ENCODE data around the gene HYAL2.

The HYAL2 gene

DNA sequence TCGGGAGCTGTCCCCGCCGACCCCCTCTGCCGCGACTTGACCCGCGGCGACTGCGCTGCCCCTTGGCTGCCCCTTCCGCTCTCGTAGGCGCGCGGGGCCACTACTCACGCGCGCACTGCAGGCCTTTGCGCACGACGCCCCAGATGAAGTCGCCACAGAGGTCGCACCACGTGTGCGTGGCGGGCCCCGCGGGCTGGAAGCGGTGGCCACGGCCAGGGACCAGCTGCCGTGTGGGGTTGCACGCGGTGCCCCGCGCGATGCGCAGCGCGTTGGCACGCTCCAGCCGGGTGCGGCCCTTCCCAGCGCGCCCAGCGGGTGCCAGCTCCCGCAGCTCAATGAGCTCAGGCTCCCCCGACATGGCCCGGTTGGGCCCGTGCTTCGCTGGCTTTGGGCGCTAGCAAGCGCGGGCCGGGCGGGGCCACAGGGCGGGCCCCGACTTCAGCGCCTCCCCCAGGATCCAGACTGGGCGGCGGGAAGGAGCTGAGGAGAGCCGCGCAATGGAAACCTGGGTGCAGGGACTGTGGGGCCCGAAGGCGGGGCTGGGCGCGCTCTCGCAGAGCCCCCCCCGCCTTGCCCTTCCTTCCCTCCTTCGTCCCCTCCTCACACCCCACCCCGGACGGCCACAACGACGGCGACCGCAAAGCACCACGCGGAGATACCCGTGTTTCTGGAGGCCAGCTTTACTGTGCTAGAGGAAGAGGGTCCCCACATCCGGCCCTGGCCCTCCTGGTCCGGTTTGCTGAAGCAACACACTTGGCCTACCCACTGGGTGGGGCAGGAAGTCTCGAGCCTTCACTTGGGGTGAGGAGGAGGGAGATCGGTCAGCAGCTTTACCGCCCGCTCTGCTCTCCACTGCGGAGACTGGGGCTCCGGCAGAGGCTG lies 18.1 kb upstream of the HYAL2 start, which contains the start of gene RASSF1:
Gene RASSF1, minus strand, starts transcription at position 389 of the 882 bp plus-strand sequence. Its CDS starts 31 bp downstream, at position 358.
- Mint-ChIP-seq H3K36me3 (peaks cover 48% of the 10 kb centered on the region), H3K4me1 (peaks cover 62% of the 10 kb centered on the region), H3K4me3 (peak within 1 kb of the TSS; percentile 93), H3K9me3 (no peaks in the 10 kb centered on the region), H3K27ac (peak within 1 kb of the TSS; percentile 96)
- DNase-seq (ENCODE audit: low spot score in 2 of 2), result peak; percentile 63 to 92
- ATAC-seq, result peak; percentile 52

DNA sequence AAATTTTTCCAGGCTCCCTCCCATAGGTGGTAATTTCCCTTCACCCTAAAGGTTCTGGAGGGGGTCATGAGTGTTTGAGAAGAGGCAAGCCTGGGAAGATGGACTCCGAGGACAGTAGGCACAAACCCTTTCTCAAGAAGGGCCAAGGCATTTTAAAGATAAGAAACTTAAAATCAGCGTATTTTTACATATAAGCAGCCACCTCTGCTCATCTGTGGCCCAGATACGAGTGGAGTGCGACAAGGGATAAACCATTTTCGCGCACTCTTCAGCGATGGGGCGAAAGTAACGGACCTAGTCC lies 17.6 kb upstream of the HYAL2 start:
- H3K36me3 Mint-ChIP-seq, result peaks cover 54% of the 10 kb centered on the region
- peak overlapping the region; percentile 93 for H3K4me3 Mint-ChIP-seq
- peaks cover 64% of the 10 kb centered on the region for H3K4me1 Mint-ChIP-seq
- ATAC-seq (no peak), DNase-seq (ENCODE audit: low spot score in 2 of 2) (no peak)
- peak overlapping the region; percentile 96 for H3K27ac Mint-ChIP-seq
- H3K9me3 Mint-ChIP-seq, result no peaks in the 10 kb centered on the region

DNA sequence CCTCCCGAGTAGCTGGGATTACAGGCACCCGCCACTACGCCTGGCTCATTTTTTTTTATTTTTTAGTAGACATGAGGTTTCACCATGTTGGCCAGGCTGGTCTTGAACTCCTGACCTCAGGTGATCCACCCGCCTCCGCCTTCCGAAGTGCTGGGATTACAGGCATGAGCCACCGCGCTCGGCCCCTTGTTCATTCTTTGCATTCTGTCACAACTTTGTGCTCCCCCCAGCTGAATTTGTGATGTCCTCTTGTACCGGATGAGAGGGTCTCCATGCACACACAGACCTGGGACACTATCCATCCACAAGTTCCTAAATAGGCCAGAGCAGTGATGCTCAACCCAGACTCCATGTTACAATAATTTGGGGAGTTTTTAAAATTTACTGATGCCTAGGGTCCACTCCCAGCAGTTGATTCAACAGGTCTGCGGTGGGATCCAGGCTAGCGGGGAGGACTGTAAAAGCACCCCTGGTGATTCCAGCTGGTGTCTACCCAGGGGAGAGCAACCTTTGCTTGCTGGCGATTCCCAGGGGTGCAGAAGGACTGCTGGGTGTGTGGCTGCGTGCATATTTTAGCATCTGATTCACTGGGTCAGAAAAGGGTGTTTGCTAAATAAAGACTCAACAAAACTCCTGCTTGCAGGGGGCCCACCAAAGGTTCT lies 17.1 kb upstream of the HYAL2 start:
- peaks cover 59% of the 10 kb centered on the region for H3K36me3 Mint-ChIP-seq
- H3K4me1 Mint-ChIP-seq, result peaks cover 67% of the 10 kb centered on the region
- ATAC-seq (no peak), DNase-seq (ENCODE audit: low spot score in 2 of 2) (peak in 1 of 2 donors; percentile 60)
- no peaks in the 10 kb centered on the region for H3K9me3 Mint-ChIP-seq
- H3K4me3 Mint-ChIP-seq, result peak overlapping the region; percentile 93
- H3K27ac Mint-ChIP-seq, result peak overlapping the region; percentile 96

DNA sequence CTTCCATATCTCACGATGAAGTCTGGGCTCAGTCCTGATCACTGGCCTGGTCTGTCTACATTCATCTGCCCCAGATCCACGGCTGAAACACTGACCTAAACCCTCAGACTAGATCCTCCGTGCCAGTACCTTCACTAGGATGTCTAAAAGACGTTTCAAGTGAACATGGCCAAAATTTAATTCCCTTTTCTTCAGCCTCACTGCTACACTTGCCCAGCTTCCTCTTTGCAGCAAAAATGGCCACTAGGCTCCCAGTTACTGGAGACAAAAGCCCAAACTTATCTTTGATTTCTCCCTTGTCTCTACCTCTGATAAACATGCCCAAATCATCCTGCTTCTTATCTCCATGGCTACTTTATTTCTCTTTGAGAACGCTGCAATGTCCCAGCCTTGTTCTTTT lies 16.4 kb upstream of the HYAL2 start:
- Mint-ChIP-seq H3K4me1 (peaks cover 72% of the 10 kb centered on the region), H3K9me3 (no peaks in the 10 kb centered on the region), H3K27ac (peak overlapping the region; percentile 96), H3K36me3 (peaks cover 65% of the 10 kb centered on the region), H3K4me3 (peak overlapping the region; percentile 93)
- DNase-seq (ENCODE audit: low spot score in 2 of 2) (no peak), ATAC-seq (no peak)

DNA sequence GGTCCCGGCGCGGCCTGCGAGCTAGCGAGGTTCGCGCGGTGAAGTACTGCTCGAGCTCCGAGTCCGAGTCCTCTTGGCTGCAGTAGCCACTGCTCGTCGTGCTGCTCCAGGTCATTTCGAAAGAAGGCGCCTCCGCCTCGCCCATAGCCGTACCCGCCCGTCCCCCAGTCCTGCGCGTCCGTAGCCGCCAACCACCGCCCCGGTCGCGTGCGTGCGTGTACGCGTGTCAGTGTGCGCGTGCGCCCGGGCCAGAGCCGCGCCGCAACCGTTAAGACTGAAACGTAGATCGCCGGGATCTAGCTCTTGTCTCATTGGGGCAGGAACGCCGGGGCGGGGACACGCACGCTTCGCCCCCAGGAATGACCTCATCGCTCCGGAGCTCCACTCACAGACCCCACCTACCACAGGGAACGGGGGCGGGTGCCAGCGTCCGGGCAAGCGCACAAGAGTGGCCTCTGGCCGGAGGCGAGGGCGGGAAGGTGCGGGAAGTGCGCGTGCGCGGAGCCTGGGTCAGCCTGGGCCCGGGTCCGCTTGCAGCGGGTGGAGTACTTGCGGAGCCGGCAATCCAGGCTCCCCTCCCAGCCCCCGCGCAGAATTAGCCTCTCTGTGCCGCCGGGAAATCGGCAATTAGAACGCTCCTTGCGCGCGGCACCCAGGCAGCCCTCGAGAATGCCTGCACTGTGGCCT lies 14.8 kb upstream of the HYAL2 start:
- H3K4me1 Mint-ChIP-seq, result peaks cover 62% of the 10 kb centered on the region
- peaks cover 82% of the 10 kb centered on the region for H3K36me3 Mint-ChIP-seq
- ATAC-seq, result peak; percentile 82
- H3K9me3 Mint-ChIP-seq, result no peaks in the 10 kb centered on the region
- H3K4me3 Mint-ChIP-seq, result peak overlapping the region; percentile 93
- peak overlapping the region; percentile 96 for H3K27ac Mint-ChIP-seq
- DNase-seq (ENCODE audit: low spot score in 2 of 2), result peak; percentile 85 to 98

DNA sequence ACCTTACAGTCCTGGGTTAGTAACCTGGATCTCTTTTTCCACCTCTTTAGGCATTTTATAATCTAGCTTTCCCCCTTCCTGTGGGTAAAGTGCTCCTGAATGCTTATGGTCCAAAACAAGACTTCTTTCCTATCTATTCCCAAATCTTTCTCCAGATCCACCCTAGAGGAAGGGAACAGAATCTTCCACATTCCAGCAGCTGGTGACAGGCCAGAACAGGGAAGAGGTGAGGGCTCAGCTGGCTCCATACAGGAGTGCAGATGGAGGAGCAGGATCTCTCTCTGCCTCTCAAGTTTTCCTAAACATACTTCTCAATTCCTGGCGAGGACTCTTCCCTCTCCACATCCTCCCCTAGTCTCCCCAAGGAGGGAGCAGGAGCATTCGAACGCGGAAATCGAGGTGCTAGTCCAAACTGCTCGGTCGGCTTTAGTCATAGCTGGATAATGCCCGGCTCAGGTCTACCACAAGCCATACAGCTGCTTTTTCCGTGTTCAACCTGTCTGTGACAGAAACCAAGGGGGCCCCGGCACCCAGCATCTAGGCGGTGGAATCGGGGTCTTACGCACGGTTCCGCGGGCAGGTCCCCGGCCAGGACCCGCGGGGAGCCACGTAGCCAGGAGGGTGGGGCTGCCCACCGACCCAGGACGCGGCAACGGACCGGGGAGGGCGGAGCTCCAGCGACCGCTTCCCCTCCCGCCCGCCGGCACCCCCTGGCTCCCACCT lies 14.1 kb upstream of the HYAL2 start:
- peak overlapping the region; percentile 96 for H3K27ac Mint-ChIP-seq
- DNase-seq (ENCODE audit: low spot score in 2 of 2) (no peak), ATAC-seq (peak; percentile 59)
- peaks cover 89% of the 10 kb centered on the region for H3K36me3 Mint-ChIP-seq
- H3K4me3 Mint-ChIP-seq, result peak overlapping the region; percentile 93
- H3K9me3 Mint-ChIP-seq, result no peaks in the 10 kb centered on the region
- H3K4me1 Mint-ChIP-seq, result peaks cover 59% of the 10 kb centered on the region

DNA sequence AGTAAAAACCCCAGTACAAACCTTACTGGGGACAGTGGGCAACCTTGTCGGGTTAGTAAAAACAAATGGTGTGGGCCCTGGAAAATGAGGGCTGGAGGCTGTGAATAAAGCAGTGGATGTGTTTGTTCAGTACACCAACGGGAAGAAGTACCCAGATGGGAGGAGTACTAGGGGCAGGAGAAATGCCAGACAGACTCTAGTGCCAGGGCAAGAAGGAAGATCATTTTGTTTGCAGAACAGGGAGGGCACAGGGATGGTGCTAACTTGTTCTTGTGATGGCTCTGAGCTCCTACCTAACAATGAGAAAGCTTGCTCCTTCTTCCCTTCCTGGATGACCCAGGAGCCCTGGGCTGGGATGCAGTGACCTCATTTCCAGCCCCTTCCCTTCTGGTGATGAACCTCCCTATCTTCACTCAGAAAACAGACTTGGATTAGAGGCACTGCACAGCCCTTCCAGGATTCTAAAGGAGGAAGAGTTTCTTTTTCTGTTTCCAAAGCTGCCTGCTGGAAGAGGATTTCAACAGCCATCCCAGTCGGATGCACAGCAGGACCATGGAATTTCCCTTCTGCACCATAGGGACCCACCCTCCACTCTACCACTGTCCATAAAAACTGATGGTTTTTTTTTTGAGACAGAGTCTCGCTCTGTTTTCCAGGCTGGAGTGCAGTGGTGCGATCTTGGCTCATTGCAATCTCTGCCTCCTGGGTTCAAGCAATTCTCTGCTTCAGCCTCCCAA lies 12.0 kb upstream of the HYAL2 start:
- ATAC-seq (no peak), DNase-seq (ENCODE audit: low spot score in 2 of 2) (no peak)
- Mint-ChIP-seq H3K4me1 (peaks cover 50% of the 10 kb centered on the region), H3K36me3 (peaks cover 100% of the 10 kb centered on the region), H3K4me3 (peak overlapping the region; percentile 93), H3K9me3 (no peaks in the 10 kb centered on the region), H3K27ac (peak overlapping the region; percentile 96)

DNA sequence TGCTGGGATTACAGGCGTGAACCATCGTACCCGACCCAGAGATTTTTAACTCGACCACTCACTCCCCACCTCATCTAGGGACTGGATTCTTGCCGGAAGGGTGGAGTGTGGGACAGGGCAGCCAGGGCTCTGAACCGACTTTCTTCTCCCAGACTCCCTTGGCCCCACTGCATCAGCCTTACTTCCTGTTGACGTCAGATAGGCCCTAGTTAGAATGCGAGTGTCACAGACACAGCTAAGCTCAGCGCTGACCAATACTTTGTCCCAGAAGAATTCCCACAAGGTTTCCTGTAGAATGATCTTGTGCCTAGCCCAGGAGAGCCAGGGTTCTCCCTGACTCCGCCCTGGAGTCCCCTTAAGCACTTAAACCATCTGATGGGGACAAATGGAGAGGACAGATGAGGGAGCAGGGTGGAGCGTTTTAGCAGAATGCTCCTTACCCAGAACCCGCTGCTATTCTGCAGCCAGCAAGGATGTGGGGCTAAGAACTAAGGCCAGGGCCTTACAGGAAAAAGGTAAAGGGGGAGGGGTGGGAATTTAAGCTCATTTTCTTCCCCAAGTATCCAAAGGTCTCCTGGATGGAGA lies 11.3 kb upstream of the HYAL2 start:
- H3K4me1 Mint-ChIP-seq, result peaks cover 43% of the 10 kb centered on the region

DNA sequence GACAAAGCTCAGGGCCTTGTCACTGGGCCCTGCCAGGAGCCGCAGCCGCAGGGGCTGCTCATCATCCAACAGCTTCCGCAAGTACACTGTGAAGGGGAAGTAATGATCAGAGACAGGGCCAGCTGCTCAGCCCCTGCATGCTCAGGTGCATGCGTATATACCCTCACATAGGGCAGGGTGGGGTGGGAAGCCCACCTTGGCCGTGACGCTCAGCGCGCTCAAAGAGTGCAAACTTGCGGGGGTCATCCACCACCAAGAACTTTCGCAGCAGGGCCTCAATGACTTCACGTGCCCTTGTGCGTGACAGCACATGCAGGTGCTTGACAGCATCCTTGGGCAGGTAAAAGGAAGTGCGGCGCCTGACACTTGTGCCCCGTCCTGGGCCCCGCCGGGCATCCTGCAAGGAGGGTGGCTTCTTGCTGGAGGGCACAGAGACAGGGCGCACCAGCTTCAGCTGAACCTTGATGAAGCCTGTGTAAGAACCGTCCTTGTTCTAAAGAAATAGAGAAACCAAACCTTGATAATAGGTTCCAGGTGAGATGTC lies 8.9 kb upstream of the HYAL2 start:
- ATAC-seq, result no peak
- Mint-ChIP-seq H3K4me1 (peaks cover 41% of the 10 kb centered on the region), H3K27ac (no peak overlapping the region), H3K36me3 (peaks cover 93% of the 10 kb centered on the region), H3K4me3 (no peak overlapping the region), H3K9me3 (no peaks in the 10 kb centered on the region)
- no peak for DNase-seq (ENCODE audit: low spot score in 2 of 2)

More for the DNA sequence above, 11.3 kb upstream of the HYAL2 start:
- Mint-ChIP-seq H3K4me3 (peak overlapping the region; percentile 93), H3K36me3 (peaks cover 100% of the 10 kb centered on the region), H3K27ac (peak overlapping the region; percentile 96), H3K9me3 (no peaks in the 10 kb centered on the region)
- DNase-seq (ENCODE audit: low spot score in 2 of 2) (no peak), ATAC-seq (no peak)

DNA sequence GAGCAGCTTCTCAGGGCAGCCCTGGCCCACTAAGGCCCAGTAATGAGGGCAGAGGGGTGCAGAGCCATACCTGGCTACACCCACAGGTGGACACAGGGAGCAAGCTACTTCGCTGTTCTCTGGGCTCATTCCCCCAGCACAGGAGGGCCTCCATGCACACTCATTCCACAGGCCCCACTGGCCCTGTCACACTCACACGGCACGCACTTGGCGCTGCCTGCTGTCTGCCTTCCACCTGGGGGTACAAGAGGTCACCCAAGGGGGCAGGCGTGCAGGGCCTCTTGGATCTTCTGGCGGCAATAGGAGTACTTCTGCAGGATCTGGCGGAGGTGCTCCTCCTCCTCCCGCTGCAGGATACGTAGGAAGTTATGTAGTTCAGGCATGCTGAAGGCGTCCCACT lies 7.8 kb upstream of the HYAL2 start:
- H3K4me1 Mint-ChIP-seq, result peaks cover 35% of the 10 kb centered on the region
- H3K4me3 Mint-ChIP-seq, result no peak overlapping the region
- peak overlapping the region; percentile 37 for H3K27ac Mint-ChIP-seq
- DNase-seq (ENCODE audit: low spot score in 2 of 2) (no peak), ATAC-seq (no peak)
- no peaks in the 10 kb centered on the region for H3K9me3 Mint-ChIP-seq
- H3K36me3 Mint-ChIP-seq, result peaks cover 91% of the 10 kb centered on the region

DNA sequence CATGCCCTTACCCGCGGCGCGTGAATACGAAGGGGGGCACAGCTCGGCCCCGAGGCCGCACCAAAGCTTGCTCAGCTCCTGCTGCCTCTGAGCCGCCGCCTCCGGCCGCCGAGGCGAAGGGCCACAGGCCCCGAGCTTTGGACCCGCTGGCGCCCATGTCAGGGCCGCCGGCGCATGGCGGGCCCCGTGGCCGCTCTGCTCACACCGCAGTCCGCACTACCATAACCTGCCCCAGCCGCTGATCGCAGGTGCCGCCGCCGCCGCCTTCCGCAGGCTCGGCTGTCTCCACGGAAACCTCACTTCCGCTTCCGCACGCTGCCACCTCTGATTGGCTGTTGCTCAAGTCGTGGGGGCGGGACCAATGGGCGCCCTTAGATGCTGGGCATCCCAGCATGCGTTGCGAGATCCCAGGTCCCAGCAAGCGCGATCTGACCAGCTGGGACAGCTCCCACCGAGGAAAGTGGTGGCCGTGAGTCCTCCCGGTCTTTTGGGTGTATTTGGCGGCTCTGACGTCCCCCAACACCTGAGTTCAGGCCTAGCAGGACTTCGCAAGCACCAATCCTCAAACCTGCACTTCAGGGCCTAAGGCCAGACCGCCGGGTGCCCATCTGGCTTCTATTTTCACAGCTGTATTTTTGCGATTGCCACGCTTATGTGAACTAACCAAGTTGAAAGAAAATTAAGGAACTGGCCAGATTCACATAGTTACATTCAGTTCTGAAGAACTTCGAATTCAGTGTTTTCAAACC lies 5.6 kb upstream of the HYAL2 start, which contains the start of gene TUSC2:
Gene TUSC2, minus strand, starts transcription at position 281 of the 749 bp plus-strand sequence. Its CDS starts 124 bp downstream, at position 157.
- H3K4me3 Mint-ChIP-seq, result peak within 1 kb of the TSS; percentile 80
- peaks cover 24% of the 10 kb centered on the region for H3K4me1 Mint-ChIP-seq
- H3K27ac Mint-ChIP-seq, result peak within 1 kb of the TSS; percentile 88
- H3K9me3 Mint-ChIP-seq, result no peaks in the 10 kb centered on the region
- DNase-seq (ENCODE audit: low spot score in 2 of 2), result peak; percentile 82 to 95
- peak; percentile 92 for ATAC-seq
- peaks cover 77% of the 10 kb centered on the region for H3K36me3 Mint-ChIP-seq

DNA sequence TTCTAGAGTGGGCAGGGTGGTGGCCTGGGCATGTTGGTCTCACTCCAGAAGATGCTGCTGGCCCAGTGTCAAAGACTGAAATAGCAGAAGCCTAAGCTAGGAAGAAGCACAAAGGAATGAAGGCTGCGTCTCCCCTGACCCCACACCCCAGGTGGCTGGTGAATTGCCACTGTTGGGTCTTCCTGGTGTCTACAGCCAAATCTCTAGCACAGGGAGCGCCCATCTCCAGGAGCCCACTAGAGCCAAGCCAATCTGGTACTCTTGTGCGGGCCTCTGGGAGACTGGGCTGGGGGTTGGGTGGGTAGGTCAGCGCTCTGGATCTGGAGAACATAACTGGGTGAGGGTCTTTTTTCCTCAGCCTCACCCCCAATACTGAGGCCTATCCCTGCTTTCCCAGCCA lies 4.6 kb upstream of the HYAL2 start:
- Mint-ChIP-seq H3K36me3 (peaks cover 67% of the 10 kb centered on the region), H3K4me3 (peak overlapping the region; percentile 80), H3K27ac (peak overlapping the region; percentile 88), H3K4me1 (peaks cover 30% of the 10 kb centered on the region), H3K9me3 (no peaks in the 10 kb centered on the region)
- DNase-seq (ENCODE audit: low spot score in 2 of 2) (no peak), ATAC-seq (no peak)

DNA sequence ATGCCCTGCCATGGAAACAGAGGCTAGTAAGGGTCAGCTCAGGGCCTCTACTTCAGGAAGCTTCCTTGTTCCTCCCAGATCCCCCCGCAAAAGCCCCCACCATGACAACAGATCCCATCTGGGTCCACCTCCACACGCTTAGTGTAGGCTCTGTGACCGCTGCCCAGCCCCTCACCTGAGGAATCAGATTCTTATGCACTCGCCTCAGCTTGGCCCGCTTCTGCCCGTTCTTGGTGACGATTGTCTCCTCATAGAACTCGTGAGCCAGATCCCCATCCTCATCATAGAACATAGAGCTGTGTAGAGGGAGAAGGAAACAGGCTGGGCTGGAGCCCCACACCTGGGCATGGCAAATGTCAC lies 3.6 kb upstream of the HYAL2 start:
- peak overlapping the region; percentile 80 for H3K4me3 Mint-ChIP-seq
- H3K27ac Mint-ChIP-seq, result no peak overlapping the region
- no peak for ATAC-seq
- peaks cover 57% of the 10 kb centered on the region for H3K36me3 Mint-ChIP-seq
- peaks cover 30% of the 10 kb centered on the region for H3K4me1 Mint-ChIP-seq
- no peaks in the 10 kb centered on the region for H3K9me3 Mint-ChIP-seq
- DNase-seq (ENCODE audit: low spot score in 2 of 2), result no peak
